Mucosa of rectum (tissue), 2 donors: ENCODE measurements around the gene LSS.
"Not testable (repeated sequence)": the region's sequence is repeated elsewhere in the genome, so short reads cannot be mapped to it uniquely, and the experiment has no call there.

Source experiments
- H3K27ac ChIP-seq, 2 donors: one replicate each; pipeline ENCODE4 v1.7.0; 2013; ENCODE audit warnings: inconsistent platforms in 2 of 2, low read depth in 2 of 2, low read length in 2 of 2
- H3K27me3 ChIP-seq, 2 donors: one replicate each; pipeline ENCODE4 v1.7.0; 2013; ENCODE audit warnings: low read length in 2 of 2; ENCODE audit not compliant: control insufficient read depth in 2 of 2, insufficient read depth in 2 of 2
- H3K36me3 ChIP-seq, 2 donors: one replicate each; pipeline ENCODE4 v1.7.0; 2013; ENCODE audit warnings: low read length in 2 of 2; ENCODE audit not compliant: control insufficient read depth in 2 of 2, insufficient read depth in 2 of 2
- H3K4me1 ChIP-seq, 2 donors: one replicate each; pipeline ENCODE4 v1.7.0; 2013; ENCODE audit warnings: low read length in 2 of 2, mild to moderate bottlenecking in 1 of 2; ENCODE audit not compliant: control insufficient read depth in 2 of 2, insufficient read depth in 2 of 2
- H3K4me3 ChIP-seq, 2 donors: one replicate each; pipeline ENCODE4 v1.7.0; 2013; ENCODE audit warnings: low read length in 2 of 2
- H3K9ac ChIP-seq, 2 donors: one replicate each; pipeline ENCODE4 v1.7.0; 2013; ENCODE audit warnings: low read length in 2 of 2, low read depth in 1 of 2, mild to moderate bottlenecking in 1 of 2
- H3K9me3 ChIP-seq, 2 donors: one replicate each; pipeline ENCODE4 v1.7.0; 2013; ENCODE audit warnings: low read length in 2 of 2; ENCODE audit not compliant: control insufficient read depth in 2 of 2
- donor health status: healthy.
- donor health status: Normal muscosa, but diverticular disease.

LSS gene

GRCh38 chr21:46246345-46246744 is 17.8 kb upstream of the LSS start:
- Histone ChIP-seq H3K4me1 (no peaks in the 10 kb centered on the region), H3K4me3 (no peak overlapping the region), H3K27me3 (no peaks in the 10 kb centered on the region), H3K27ac (no peak overlapping the region), H3K36me3 (peaks cover 76% of the 10 kb centered on the region in 2 donors), H3K9ac (no peak overlapping the region), H3K9me3 (no peaks in the 10 kb centered on the region)

GRCh38 chr21:46245213-46245915 is 16.8 kb upstream of the LSS start:
- Histone ChIP-seq H3K9ac (no peak overlapping the region), H3K4me3 (no peak overlapping the region), H3K27me3 (no peaks in the 10 kb centered on the region), H3K27ac (no peak overlapping the region), H3K36me3 (peaks cover 74 to 79% of the 10 kb centered on the region in 2 donors), H3K9me3 (no peaks in the 10 kb centered on the region), H3K4me1 (no peaks in the 10 kb centered on the region)

- peaks cover 75 to 80% of the 10 kb centered on the region in 2 donors for H3K36me3 ChIP-seq
- H3K27ac ChIP-seq = no peak overlapping the region
- H3K9ac ChIP-seq = no peak overlapping the region
Observed at GRCh38 chr21:46244602-46245001, 16.0 kb upstream of the LSS start.

GRCh38 chr21:46243960-46244361 is 15.4 kb upstream of the LSS start:
- no peak overlapping the region for H3K9ac ChIP-seq
- no peaks in the 10 kb centered on the region for H3K27me3 ChIP-seq
- H3K27ac ChIP-seq = no peak overlapping the region
- H3K9me3 ChIP-seq = no peaks in the 10 kb centered on the region
- H3K4me3 ChIP-seq = no peak overlapping the region
- no peaks in the 10 kb centered on the region for H3K4me1 ChIP-seq
- peaks cover 77 to 81% of the 10 kb centered on the region in 2 donors for H3K36me3 ChIP-seq

More at GRCh38 chr21:46244602-46245001, 16.0 kb upstream of the LSS start:
- H3K4me1 ChIP-seq = no peaks in the 10 kb centered on the region
- no peaks in the 10 kb centered on the region for H3K27me3 ChIP-seq
- H3K9me3 ChIP-seq = no peaks in the 10 kb centered on the region
- no peak overlapping the region for H3K4me3 ChIP-seq

- Histone ChIP-seq H3K27me3 (no peaks in the 10 kb centered on the region), H3K27ac (no peak overlapping the region), H3K4me3 (no peak overlapping the region), H3K9me3 (no peaks in the 10 kb centered on the region), H3K4me1 (no peaks in the 10 kb centered on the region), H3K36me3 (peaks cover 76 to 81% of the 10 kb centered on the region in 2 donors), H3K9ac (no peak overlapping the region)
Observed at GRCh38 chr21:46243325-46243724, 14.8 kb upstream of the LSS start.

- not testable (repeated sequence) for H3K27ac ChIP-seq, H3K4me1 ChIP-seq
- H3K36me3 ChIP-seq = peaks cover 72 to 77% of the 10 kb centered on the region in 2 donors
Observed at GRCh38 chr21:46241577-46241976, 13.0 kb upstream of the LSS start.

GRCh38 chr21:46239817-46240325 is 11.3 kb upstream of the LSS start:
- peaks cover 72 to 77% of the 10 kb centered on the region in 2 donors for H3K36me3 ChIP-seq
- no peak overlapping the region for H3K9ac ChIP-seq
- no peaks in the 10 kb centered on the region for H3K4me1 ChIP-seq
- H3K27me3 ChIP-seq = no peaks in the 10 kb centered on the region
- no peak overlapping the region for H3K4me3 ChIP-seq
- H3K9me3 ChIP-seq = no peaks in the 10 kb centered on the region
- no peak overlapping the region for H3K27ac ChIP-seq

More at GRCh38 chr21:46241577-46241976, 13.0 kb upstream of the LSS start:
- not testable (repeated sequence) for H3K4me3 ChIP-seq, H3K9me3 ChIP-seq, H3K27me3 ChIP-seq, H3K9ac ChIP-seq

GRCh38 chr21:46237474-46237873 is 8.9 kb upstream of the LSS start:
- H3K27ac ChIP-seq = no peak overlapping the region
- no peak overlapping the region for H3K4me3 ChIP-seq
- H3K9me3 ChIP-seq = no peaks in the 10 kb centered on the region
- H3K27me3 ChIP-seq = no peaks in the 10 kb centered on the region
- H3K9ac ChIP-seq = no peak overlapping the region
- H3K4me1 ChIP-seq = no peaks in the 10 kb centered on the region
- peaks cover 63 to 69% of the 10 kb centered on the region in 2 donors for H3K36me3 ChIP-seq

- H3K36me3 ChIP-seq = peaks cover 36 to 41% of the 10 kb centered on the region in 2 donors
- H3K27ac ChIP-seq = no peak overlapping the region
- no peaks in the 10 kb centered on the region for H3K27me3 ChIP-seq
Observed at GRCh38 chr21:46234436-46234950, 5.9 kb upstream of the LSS start.

GRCh38 chr21:46229923-46230260 is 1.3 kb upstream of the LSS start:
- Histone ChIP-seq H3K27me3 (no peaks in the 10 kb centered on the region), H3K9ac (peak overlapping the region in 1 of 2 donors; percentile 69), H3K4me1 (peaks cover 16 to 23% of the 10 kb centered on the region in 2 donors), H3K27ac (no peak overlapping the region), H3K4me3 (peak overlapping the region; percentile 64 to 67), H3K36me3 (peaks cover 15 to 16% of the 10 kb centered on the region in 2 donors), H3K9me3 (no peaks in the 10 kb centered on the region)

More at GRCh38 chr21:46234436-46234950, 5.9 kb upstream of the LSS start:
- H3K4me1 ChIP-seq = peaks cover 4 to 5% of the 10 kb centered on the region in 2 donors
- no peaks in the 10 kb centered on the region for H3K9me3 ChIP-seq
- no peak overlapping the region for H3K9ac ChIP-seq
- no peak overlapping the region for H3K4me3 ChIP-seq
